Astrocyte of the hippocampus (primary cell): ENCODE data around the gene CEP20.

ENCODE experiments used
- DNase-seq: peaks from one replicate; pipeline ENCODE4 v3.0.0; 2011; ENCODE audit warnings: low read depth, low spot score

The CEP20 gene

GRCh38 chr16:15833541-15833940 is 54.9 kb downstream of the CEP20 start:
- DNase-seq: no peak

GRCh38 chr16:15832241-15832640 is 56.2 kb downstream of the CEP20 start:
- no peak for DNase-seq

GRCh38 chr16:15830832-15831451 is 57.5 kb downstream of the CEP20 start:
- DNase-seq: no peak

- peak; percentile 49 for DNase-seq
Observed at GRCh38 chr16:15829460-15829859, 58.9 kb downstream of the CEP20 start.

GRCh38 chr16:15827709-15828343 is 60.6 kb downstream of the CEP20 start:
- no peak for DNase-seq

GRCh38 chr16:15827299-15827698 is 61.1 kb downstream of the CEP20 start:
- no peak for DNase-seq

- DNase-seq: no peak
Observed at GRCh38 chr16:15825750-15826305, 62.6 kb downstream of the CEP20 start.

GRCh38 chr16:15822957-15823356 is 65.4 kb downstream of the CEP20 start:
- peak; percentile 21 for DNase-seq

- no peak for DNase-seq
Observed at GRCh38 chr16:15820837-15821236, 67.6 kb downstream of the CEP20 start.

- DNase-seq: no peak
Observed at GRCh38 chr16:15819046-15819445, 69.4 kb downstream of the CEP20 start.

GRCh38 chr16:15817446-15817845 is 71.0 kb downstream of the CEP20 start:
- no peak for DNase-seq

- DNase-seq: no peak
Observed at GRCh38 chr16:15816228-15816627, 72.2 kb downstream of the CEP20 start.
